Measurements from ENCODE around the gene IL12RB1.
A peak's percentile ranks its signal among the peaks of the same experiment; 100 is the strongest.

Gene IL12RB1

GRCh38 chr19:18085702-18086457, 854 bp downstream of the IL12RB1 start:
- no peak for DNase-seq

GRCh38 chr19:18083929-18084684, 2.6 kb downstream of the IL12RB1 start:
- DNase-seq, result no peak

GRCh38 chr19:18074192-18074591, 12.5 kb downstream of the IL12RB1 start:
- DNase-seq, result no peak

- no peak for DNase-seq
Measured at GRCh38 chr19:18073197-18073596, 13.5 kb downstream of the IL12RB1 start.

GRCh38 chr19:18072335-18072734, 14.4 kb downstream of the IL12RB1 start:
- no peak for DNase-seq

GRCh38 chr19:18070181-18070580, 16.6 kb downstream of the IL12RB1 start:
- no peak for DNase-seq

- DNase-seq, result no peak
Measured at GRCh38 chr19:18069383-18069782, 17.4 kb downstream of the IL12RB1 start.

GRCh38 chr19:18068395-18068794, 18.3 kb downstream of the IL12RB1 start:
- no peak for DNase-seq

GRCh38 chr19:18065173-18065495, 21.6 kb downstream of the IL12RB1 start:
- no peak for DNase-seq

GRCh38 chr19:18063463-18063862, 23.3 kb downstream of the IL12RB1 start:
- no peak for DNase-seq

GRCh38 chr19:18062028-18062427, 24.7 kb downstream of the IL12RB1 start:
- DNase-seq, result no peak

- no peak for DNase-seq
Measured at GRCh38 chr19:18060472-18060871, 26.3 kb downstream of the IL12RB1 start.

- DNase-seq, result no peak
Measured at GRCh38 chr19:18059902-18060301, 26.8 kb downstream of the IL12RB1 start.

- no peak for DNase-seq
Measured at GRCh38 chr19:18059297-18059696, 27.4 kb downstream of the IL12RB1 start.

- DNase-seq, result peak; percentile 86
Measured at GRCh38 chr19:18058208-18059009, 28.3 kb downstream of the IL12RB1 start.

GRCh38 chr19:18057557-18057956, 29.2 kb downstream of the IL12RB1 start:
- no peak for DNase-seq

- no peak for DNase-seq
Measured at GRCh38 chr19:18055967-18056366, 30.8 kb downstream of the IL12RB1 start.

- DNase-seq, result no peak
Measured at GRCh38 chr19:18053576-18054219, 33.0 kb downstream of the IL12RB1 start.

- no peak for DNase-seq
Measured at GRCh38 chr19:18051887-18052286, 34.8 kb downstream of the IL12RB1 start.

- DNase-seq, result no peak
Measured at GRCh38 chr19:18049385-18049784, 37.3 kb downstream of the IL12RB1 start.

GRCh38 chr19:18046059-18046718, 40.5 kb downstream of the IL12RB1 start:
- DNase-seq, result no peak

GRCh38 chr19:18045307-18046050, 41.3 kb downstream of the IL12RB1 start:
- DNase-seq, result no peak
